ENCODE results near the gene SAMD14. TPM values are rescaled to one million over a fixed set of nuclear protein-coding genes. Genes with fewer than 3 reads are reported as not detected.
A peak's percentile ranks its signal among the peaks of the same experiment; 100 is the strongest.

SAMD14 gene
- total RNA-seq, 1 donor = 2.5 TPM

DNA sequence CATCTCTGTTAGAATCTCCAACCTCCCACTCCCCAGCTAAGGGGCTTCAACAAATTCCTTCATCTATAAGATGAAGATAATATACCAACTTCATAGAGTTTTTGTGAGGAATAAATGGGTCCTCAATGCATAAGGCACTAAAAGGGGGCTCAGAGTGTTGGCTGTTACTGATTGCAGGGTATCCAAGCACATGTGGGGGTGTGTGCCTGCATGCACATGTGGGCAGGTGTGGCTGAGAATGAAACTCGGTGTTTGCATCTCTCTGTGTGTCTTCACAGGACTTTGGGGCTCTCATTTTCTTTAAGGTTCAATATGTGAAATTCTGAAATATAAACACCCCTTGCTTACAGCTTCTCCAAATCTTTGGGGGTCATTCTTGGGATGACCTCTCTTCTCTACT, 24.6 kb upstream of the SAMD14 start:
- Histone ChIP-seq H3K79me2 (ENCODE audit: insufficient read depth, low read length) (peaks cover 12% of the 10 kb centered on the region), H2AFZ (ENCODE audit: low read length) (no peak overlapping the region), H3K36me3 (ENCODE audit: insufficient read depth, low read length) (no peaks in the 10 kb centered on the region), H4K20me1 (ENCODE audit: insufficient read depth, low read length) (no peaks in the 10 kb centered on the region), H3K4me2 (ENCODE audit: insufficient read depth, low read length) (no peak overlapping the region), H3K27me3 (ENCODE audit: insufficient read depth, low read length) (no peaks in the 10 kb centered on the region), H3K4me3 (ENCODE audit: insufficient read depth, low read length) (no peak overlapping the region), H3K9me3 (ENCODE audit: low read depth, low read length) (no peaks in the 10 kb centered on the region), H3K4me1 (ENCODE audit: insufficient read depth, low read length) (peaks cover 44% of the 10 kb centered on the region), H3K27ac (ENCODE audit: low read depth, low read length) (peak overlapping the region; percentile 80)
- peak; percentile 42 for DNase-seq (ENCODE audit: insufficient read length, low spot score, missing footprints)
- TF ChIP-seq CTCF (IDR thresholded peaks at IDR 0.05; ENCODE audit: extremely low read depth, low read depth, low read length) = no peak

- Histone ChIP-seq H4K20me1 (ENCODE audit: insufficient read depth, low read length) (no peaks in the 10 kb centered on the region), H3K4me1 (ENCODE audit: insufficient read depth, low read length) (peaks cover 44% of the 10 kb centered on the region)
Measured at GRCh38 chr17:50153650-50154575, 24.0 kb upstream of the SAMD14 start.

GRCh38 chr17:50152736-50153135, 22.8 kb upstream of the SAMD14 start:
- Histone ChIP-seq H3K4me1 (ENCODE audit: insufficient read depth, low read length) (peaks cover 49% of the 10 kb centered on the region), H3K4me3 (ENCODE audit: insufficient read depth, low read length) (no peak overlapping the region), H3K9me3 (ENCODE audit: low read depth, low read length) (no peaks in the 10 kb centered on the region), H3K79me2 (ENCODE audit: insufficient read depth, low read length) (peaks cover 31% of the 10 kb centered on the region), H3K36me3 (ENCODE audit: insufficient read depth, low read length) (no peaks in the 10 kb centered on the region), H3K27ac (ENCODE audit: low read depth, low read length) (no peak overlapping the region), H3K4me2 (ENCODE audit: insufficient read depth, low read length) (no peak overlapping the region), H2AFZ (ENCODE audit: low read length) (no peak overlapping the region), H3K27me3 (ENCODE audit: insufficient read depth, low read length) (no peaks in the 10 kb centered on the region), H4K20me1 (ENCODE audit: insufficient read depth, low read length) (peaks cover 9% of the 10 kb centered on the region)
- TF ChIP-seq CTCF (IDR thresholded peaks at IDR 0.05; ENCODE audit: extremely low read depth, low read depth, low read length) = no peak
- peak; percentile 35 for DNase-seq (ENCODE audit: insufficient read length, low spot score, missing footprints)

More at GRCh38 chr17:50153650-50154575, 24.0 kb upstream of the SAMD14 start:
- Histone ChIP-seq H3K9me3 (ENCODE audit: low read depth, low read length) (no peaks in the 10 kb centered on the region), H3K27ac (ENCODE audit: low read depth, low read length) (peak overlapping the region; percentile 0), H3K27me3 (ENCODE audit: insufficient read depth, low read length) (no peaks in the 10 kb centered on the region), H3K4me3 (ENCODE audit: insufficient read depth, low read length) (no peak overlapping the region), H3K4me2 (ENCODE audit: insufficient read depth, low read length) (no peak overlapping the region), H3K79me2 (ENCODE audit: insufficient read depth, low read length) (peaks cover 19% of the 10 kb centered on the region), H3K36me3 (ENCODE audit: insufficient read depth, low read length) (no peaks in the 10 kb centered on the region), H2AFZ (ENCODE audit: low read length) (peak overlapping the region; percentile 5)
- TF ChIP-seq CTCF (IDR thresholded peaks at IDR 0.05; ENCODE audit: extremely low read depth, low read depth, low read length) = no peak
- DNase-seq (ENCODE audit: insufficient read length, low spot score, missing footprints) = peak; percentile 58

DNA sequence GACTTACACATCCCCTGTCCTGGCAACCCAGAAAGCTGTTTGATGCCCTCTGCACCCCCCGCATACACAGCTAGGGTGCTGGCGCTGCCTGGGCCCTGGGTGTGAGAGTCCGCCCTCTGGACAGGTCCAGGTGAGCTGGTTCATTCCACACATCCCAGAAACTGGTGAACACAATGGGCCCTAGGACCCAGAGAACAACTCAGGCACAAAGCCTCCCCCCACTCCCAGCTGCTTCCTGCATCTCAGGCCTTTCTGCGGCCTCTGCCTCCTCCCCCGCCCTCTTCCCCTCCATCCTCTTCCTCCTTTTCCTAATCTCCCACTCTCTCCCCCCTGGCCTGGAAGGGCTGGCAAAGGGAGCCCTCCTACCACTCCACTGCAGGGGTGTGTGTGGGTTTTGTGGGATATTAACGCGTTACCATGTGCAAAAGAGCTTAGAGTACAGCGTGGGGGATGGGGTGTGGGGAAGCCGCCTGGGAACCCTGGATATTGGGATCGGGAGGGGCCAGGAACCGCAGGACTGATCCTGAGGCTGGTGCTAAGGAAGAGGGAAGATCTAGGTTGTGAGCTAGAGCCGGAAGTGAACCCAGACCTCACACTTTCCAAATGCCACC, 22.1 kb upstream of the SAMD14 start:
- H3K4me1 ChIP-seq (ENCODE audit: insufficient read depth, low read length) = peaks cover 56% of the 10 kb centered on the region
- no peak for TF ChIP-seq CTCF (IDR thresholded peaks at IDR 0.05; ENCODE audit: extremely low read depth, low read depth, low read length)
- H2AFZ ChIP-seq (ENCODE audit: low read length) = peak overlapping the region; percentile 68
- peak overlapping the region; percentile 54 for H3K27ac ChIP-seq (ENCODE audit: low read depth, low read length)
- H3K27me3 ChIP-seq (ENCODE audit: insufficient read depth, low read length) = no peaks in the 10 kb centered on the region
- DNase-seq (ENCODE audit: insufficient read length, low spot score, missing footprints) = peak; percentile 99
- H3K9me3 ChIP-seq (ENCODE audit: low read depth, low read length) = no peaks in the 10 kb centered on the region
- H3K36me3 ChIP-seq (ENCODE audit: insufficient read depth, low read length) = no peaks in the 10 kb centered on the region
- H3K4me3 ChIP-seq (ENCODE audit: insufficient read depth, low read length) = peak overlapping the region; percentile 84
- peak overlapping the region; percentile 85 for H3K4me2 ChIP-seq (ENCODE audit: insufficient read depth, low read length)
- peaks cover 16% of the 10 kb centered on the region for H4K20me1 ChIP-seq (ENCODE audit: insufficient read depth, low read length)
- peaks cover 38% of the 10 kb centered on the region for H3K79me2 ChIP-seq (ENCODE audit: insufficient read depth, low read length)
